Measurements from ENCODE around the gene ATAD3B. TPM values are rescaled to one million over a fixed set of nuclear protein-coding genes. Genes with fewer than 3 reads are reported as not detected.

Gene ATAD3B
- total RNA-seq, 1 experiment from 2014 or later: 46.9 TPM

DNA sequence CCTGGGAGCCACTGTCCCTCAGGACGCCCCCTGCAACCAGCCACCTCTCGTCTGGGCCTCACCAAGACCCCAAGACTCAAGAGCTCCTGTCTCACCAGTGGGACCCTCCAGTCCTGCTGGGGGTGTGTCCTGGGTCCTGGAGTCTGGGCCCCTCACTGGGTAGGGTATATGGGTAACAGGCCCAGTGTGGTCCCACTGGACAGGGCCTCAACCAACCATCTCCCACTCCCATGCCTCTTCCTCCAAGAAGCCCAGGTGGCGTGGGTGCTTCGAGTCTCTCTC is 36.8 kb upstream of the ATAD3B start:
- ChIA-PET CTCF (no interaction called here), POLR2A (no interaction called here)
- TF ChIP-seq, protein P1, sequence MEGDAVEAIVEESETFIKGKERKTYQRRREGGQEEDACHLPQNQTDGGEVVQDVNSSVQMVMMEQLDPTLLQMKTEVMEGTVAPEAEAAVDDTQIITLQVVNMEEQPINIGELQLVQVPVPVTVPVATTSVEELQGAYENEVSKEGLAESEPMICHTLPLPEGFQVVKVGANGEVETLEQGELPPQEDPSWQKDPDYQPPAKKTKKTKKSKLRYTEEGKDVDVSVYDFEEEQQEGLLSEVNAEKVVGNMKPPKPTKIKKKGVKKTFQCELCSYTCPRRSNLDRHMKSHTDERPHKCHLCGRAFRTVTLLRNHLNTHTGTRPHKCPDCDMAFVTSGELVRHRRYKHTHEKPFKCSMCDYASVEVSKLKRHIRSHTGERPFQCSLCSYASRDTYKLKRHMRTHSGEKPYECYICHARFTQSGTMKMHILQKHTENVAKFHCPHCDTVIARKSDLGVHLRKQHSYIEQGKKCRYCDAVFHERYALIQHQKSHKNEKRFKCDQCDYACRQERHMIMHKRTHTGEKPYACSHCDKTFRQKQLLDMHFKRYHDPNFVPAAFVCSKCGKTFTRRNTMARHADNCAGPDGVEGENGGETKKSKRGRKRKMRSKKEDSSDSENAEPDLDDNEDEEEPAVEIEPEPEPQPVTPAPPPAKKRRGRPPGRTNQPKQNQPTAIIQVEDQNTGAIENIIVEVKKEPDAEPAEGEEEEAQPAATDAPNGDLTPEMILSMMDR (IDR thresholded peaks at IDR 0.05; ENCODE audit: unreplicated experiment): no peak
- Mint-ChIP-seq H3K36me3 (ENCODE audit: insufficient read depth, unreplicated experiment) (no peaks in the 10 kb centered on the region), H3K4me1 (ENCODE audit: insufficient read depth, unreplicated experiment) (no peaks in the 10 kb centered on the region), H3K9me3 (ENCODE audit: unreplicated experiment) (no peaks in the 10 kb centered on the region), H3K4me3 (ENCODE audit: unreplicated experiment) (peak overlapping the region; percentile 53), H3K27me3 (ENCODE audit: insufficient read depth, unreplicated experiment) (no peaks in the 10 kb centered on the region), H3K27ac (ENCODE audit: low read depth, unreplicated experiment) (no peak overlapping the region)
- DNase-seq (ENCODE audit: unreplicated experiment): no peak
- intact Hi-C loops (cut with micrococcal nuclease): no loop called here
- BruUV-seq (replicated peaks): no TSS peak

GRCh38 chr1:1435106-1435903 is 36.3 kb upstream of the ATAD3B start, which contains the start of gene VWA1:
TSS of gene VWA1 (plus strand) at chr1:1435690. CDS start at chr1:1435749, 59 bp downstream.
- TF ChIP-seq, protein P1 (IDR thresholded peaks at IDR 0.05; ENCODE audit: unreplicated experiment): no peak
- H3K27ac Mint-ChIP-seq (ENCODE audit: low read depth, unreplicated experiment): no peak within 1 kb of the TSS
- POLR2A ChIA-PET: no interaction called here
- no peaks in the 10 kb centered on the region for H3K36me3 Mint-ChIP-seq (ENCODE audit: insufficient read depth, unreplicated experiment)
- H3K4me1 Mint-ChIP-seq (ENCODE audit: insufficient read depth, unreplicated experiment): no peaks in the 10 kb centered on the region
- H3K4me3 Mint-ChIP-seq (ENCODE audit: unreplicated experiment): peak within 1 kb of the TSS; percentile 53
- no peaks in the 10 kb centered on the region for H3K9me3 Mint-ChIP-seq (ENCODE audit: unreplicated experiment)
- BruUV-seq (replicated peaks): no TSS peak
- CTCF ChIA-PET: no interaction called here
- no peaks in the 10 kb centered on the region for H3K27me3 Mint-ChIP-seq (ENCODE audit: insufficient read depth, unreplicated experiment)
- intact Hi-C loops (cut with micrococcal nuclease): no loop called here
- no peak for DNase-seq (ENCODE audit: unreplicated experiment)

DNA sequence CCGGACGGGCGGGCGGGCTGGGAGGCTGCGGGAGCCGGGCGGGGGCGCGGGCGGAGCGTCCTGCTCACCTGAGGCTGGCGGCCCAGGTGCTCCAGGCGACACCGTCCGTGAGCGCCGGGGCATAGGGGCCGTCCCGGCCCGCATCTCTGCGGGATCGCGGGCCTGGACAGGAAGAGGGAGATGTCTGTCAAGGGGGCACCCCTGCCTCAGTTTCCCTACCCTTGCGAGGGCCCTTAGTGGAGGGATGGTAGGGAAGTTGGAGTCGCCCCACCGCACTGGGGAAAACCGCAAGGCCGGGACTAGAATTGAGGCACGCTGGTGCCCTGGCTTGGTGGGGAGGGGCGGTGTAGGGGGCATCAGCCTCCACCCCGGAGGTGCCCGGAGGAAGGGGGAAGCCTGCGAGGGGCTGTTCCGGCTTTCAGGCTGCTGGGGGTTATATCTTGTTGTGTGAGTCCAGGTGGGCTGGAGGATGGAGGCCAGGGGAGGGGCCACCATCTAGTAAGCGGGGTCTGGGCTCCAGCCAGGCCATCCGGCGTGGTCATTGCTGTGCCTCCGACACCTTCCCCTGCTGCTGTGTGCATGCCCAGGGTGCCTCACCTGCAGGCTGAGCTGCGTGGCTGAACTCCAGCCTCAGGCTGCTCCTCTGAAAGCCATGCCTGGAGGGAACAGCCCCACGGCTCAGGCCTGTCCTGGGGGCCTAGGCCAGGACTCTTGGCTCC is 35.5 kb upstream of the ATAD3B start:
- no TSS peak for BruUV-seq (replicated peaks)
- Mint-ChIP-seq H3K27ac (ENCODE audit: low read depth, unreplicated experiment) (no peak overlapping the region), H3K27me3 (ENCODE audit: insufficient read depth, unreplicated experiment) (no peaks in the 10 kb centered on the region), H3K4me3 (ENCODE audit: unreplicated experiment) (peak overlapping the region; percentile 29), H3K36me3 (ENCODE audit: insufficient read depth, unreplicated experiment) (no peaks in the 10 kb centered on the region), H3K4me1 (ENCODE audit: insufficient read depth, unreplicated experiment) (no peaks in the 10 kb centered on the region), H3K9me3 (ENCODE audit: unreplicated experiment) (no peaks in the 10 kb centered on the region)
- TF ChIP-seq, protein P1 (IDR thresholded peaks at IDR 0.05; ENCODE audit: unreplicated experiment): no peak
- intact Hi-C loops (cut with micrococcal nuclease): no loop called here
- CTCF ChIA-PET: no interaction called here
- POLR2A ChIA-PET: no interaction called here
- no peak for DNase-seq (ENCODE audit: unreplicated experiment)

GRCh38 chr1:1436630-1437032 is 34.9 kb upstream of the ATAD3B start:
- Mint-ChIP-seq H3K36me3 (ENCODE audit: insufficient read depth, unreplicated experiment) (no peaks in the 10 kb centered on the region), H3K9me3 (ENCODE audit: unreplicated experiment) (no peaks in the 10 kb centered on the region), H3K27me3 (ENCODE audit: insufficient read depth, unreplicated experiment) (no peaks in the 10 kb centered on the region), H3K4me3 (ENCODE audit: unreplicated experiment) (peak overlapping the region; percentile 29), H3K4me1 (ENCODE audit: insufficient read depth, unreplicated experiment) (no peaks in the 10 kb centered on the region), H3K27ac (ENCODE audit: low read depth, unreplicated experiment) (no peak overlapping the region)
- intact Hi-C loops (cut with micrococcal nuclease): no loop called here
- no TSS peak for BruUV-seq (replicated peaks)
- TF ChIP-seq, protein P1 (IDR thresholded peaks at IDR 0.05; ENCODE audit: unreplicated experiment): no peak
- DNase-seq (ENCODE audit: unreplicated experiment): no peak
- ChIA-PET CTCF (no interaction called here), POLR2A (interaction anchor here (2.3 kb wide), 1 partner anchor 29 kb away, joined by 5 read pairs; the partner anchor contains the start of gene MRPL20)

All from MCF 10A (cell line).